Liver (tissue), 9 donors: ENCODE measurements around the gene TTYH2. TPM values are rescaled to one million over a fixed set of nuclear protein-coding genes. Genes with fewer than 3 reads are reported as not detected.

Experiments
- DNase-seq: peaks from one replicate; pipeline ENCODE4 v3.0.0-alpha.2; 2017; ENCODE audit warnings: low spot score
- H3K27ac ChIP-seq, 2 donors: one replicate each; pipeline ENCODE4 v1.7.0; 2013; ENCODE audit warnings: inconsistent platforms in 2 of 2, low read length in 2 of 2, control low read depth in 1 of 2, low read depth in 1 of 2, mild to moderate bottlenecking in 1 of 2
- H3K27me3 ChIP-seq, 4 donors: one replicate each; pipeline versions ENCODE4 v1.6.1 to v1.7.0; 2013; ENCODE audit warnings: low read length in 3 of 4, inconsistent platforms in 1 of 4, mild to moderate bottlenecking in 1 of 4, moderate library complexity in 1 of 4; ENCODE audit not compliant: control insufficient read depth in 4 of 4, insufficient read depth in 4 of 4
- H3K36me3 ChIP-seq, 4 donors: one replicate each; pipeline versions ENCODE4 v1.6.1 to v1.7.0; 2013; ENCODE audit warnings: low read length in 3 of 4, mild to moderate bottlenecking in 3 of 4, low read depth in 1 of 4, moderate library complexity in 1 of 4; ENCODE audit not compliant: control insufficient read depth in 4 of 4, insufficient read depth in 3 of 4
- H3K4me1 ChIP-seq, 4 donors: one replicate each; pipeline versions ENCODE4 v1.6.1 to v1.7.0; 2013; ENCODE audit warnings: low read length in 3 of 4, mild to moderate bottlenecking in 3 of 4, moderate library complexity in 1 of 4; ENCODE audit not compliant: control insufficient read depth in 4 of 4, insufficient read depth in 4 of 4
- H3K4me3 ChIP-seq, 3 donors: one replicate each; pipeline versions ENCODE4 v1.6.1 to v1.7.0; 2013; ENCODE audit warnings: low read length in 3 of 3, control low read depth in 1 of 3, low read depth in 1 of 3, mild to moderate bottlenecking in 1 of 3
- H3K9ac ChIP-seq, 2 donors: one replicate each; pipeline ENCODE4 v1.7.0; 2013; ENCODE audit warnings: low read length in 2 of 2, mild to moderate bottlenecking in 2 of 2, moderate library complexity in 2 of 2, control low read depth in 1 of 2, low read depth in 1 of 2
- H3K9me3 ChIP-seq, 4 donors: one replicate each; pipeline versions ENCODE4 v1.6.1 to v1.7.0; 2013; ENCODE audit warnings: low read length in 3 of 4; ENCODE audit not compliant: control insufficient read depth in 4 of 4
- ATF3 ChIP-seq: IDR thresholded peaks from 2 replicates; pipeline ENCODE4 v1.6.1; 2016; ENCODE audit warnings: antibody characterized with exemption
- CTCF ChIP-seq: fragments of 150-350 bp; IDR thresholded peaks from 2 replicates; pipeline ENCODE4 v1.5.1; 2017; ENCODE audit warnings: improper control_type of control experiment, low read depth, low read length; ENCODE audit not compliant: missing input control
- EGR1 ChIP-seq, 2 donors: IDR thresholded peaks; 2 replicates each; pipeline ENCODE4 v1.6.1; 2016 to 2018; ENCODE audit warnings: antibody characterized with exemption in 2 of 2, low read depth in 2 of 2
- FOXA1 ChIP-seq: IDR thresholded peaks from 2 replicates; pipeline ENCODE4 v1.6.1; 2016; ENCODE audit warnings: antibody characterized with exemption
- FOXA2 ChIP-seq: IDR thresholded peaks from 2 replicates; pipeline ENCODE4 v1.6.1; 2016; ENCODE audit warnings: antibody characterized with exemption
- GABPA ChIP-seq, 2 donors: IDR thresholded peaks in 1 of 2; conservative IDR thresholded peaks in 1 of 2; 2 replicates each; pipeline ENCODE4 v1.6.1; 2016; ENCODE audit warnings: antibody characterized with exemption in 2 of 2, mild to moderate bottlenecking in 1 of 2, moderate library complexity in 1 of 2
- HNF4A ChIP-seq, 2 donors: conservative IDR thresholded peaks; 2 replicates each; pipeline ENCODE4 v1.6.1; 2016; ENCODE audit warnings: antibody characterized with exemption in 2 of 2, mild to moderate bottlenecking in 2 of 2
- HNF4G ChIP-seq: IDR thresholded peaks from 2 replicates; pipeline ENCODE4 v1.6.1; 2016; ENCODE audit warnings: antibody characterized with exemption
- JUND ChIP-seq, 2 donors: IDR thresholded peaks; 2 replicates each; pipeline ENCODE4 v1.6.1; 2016; ENCODE audit warnings: antibody characterized with exemption in 2 of 2
- MAX ChIP-seq: IDR thresholded peaks from 2 replicates; pipeline ENCODE4 v1.6.1; 2016; ENCODE audit warnings: antibody characterized with exemption
- NR2F2 ChIP-seq: IDR thresholded peaks from 2 replicates; pipeline ENCODE4 v1.6.1; 2016; ENCODE audit warnings: antibody characterized with exemption
- RAD21 ChIP-seq, 2 donors: IDR thresholded peaks; 2 replicates each; pipeline ENCODE4 v1.6.1; 2016; ENCODE audit warnings: antibody characterized with exemption in 2 of 2, mild to moderate bottlenecking in 2 of 2
- REST ChIP-seq: IDR thresholded peaks from 2 replicates; pipeline ENCODE4 v1.6.1; 2016; ENCODE audit warnings: antibody characterized with exemption, mild to moderate bottlenecking
- RXRA ChIP-seq, 2 donors: IDR thresholded peaks; 2 replicates each; pipeline ENCODE4 v1.6.1; 2017 to 2018; ENCODE audit warnings: antibody characterized with exemption in 2 of 2, mild to moderate bottlenecking in 1 of 2
- SP1 ChIP-seq: IDR thresholded peaks from 2 replicates; pipeline ENCODE4 v1.6.1; 2018; ENCODE audit warnings: antibody characterized with exemption, mild to moderate bottlenecking
- TAF1 ChIP-seq: conservative IDR thresholded peaks from 2 replicates; pipeline ENCODE4 v1.6.1; 2016; ENCODE audit warnings: antibody characterized with exemption, mild to moderate bottlenecking
- YY1 ChIP-seq: IDR thresholded peaks from 2 replicates; pipeline ENCODE4 v1.6.1; 2016; ENCODE audit warnings: antibody characterized with exemption, mild to moderate bottlenecking
- ZBTB33 ChIP-seq: IDR thresholded peaks from 2 replicates; pipeline ENCODE4 v1.6.1; 2016; ENCODE audit warnings: antibody characterized with exemption
- WGBS: extraction: QIAGEN DNeasy Blood & Tissue Kit; methylation state at CpG from one replicate; pipeline ENCODE4 v1.1.7; 2013; 5-methylcytosine and 5-hydroxymethylcytosine counted together
- polyA plus RNA-seq, 2 donors: library from polyadenylated mRNA; stranded (reverse) in 1 of 2; unstranded in 1 of 2; fragments of 200-250 nt in 1 of 2; fragments of >200 nt in 1 of 2; fragmentation: Nextera tagmentation in 1 of 2; extraction: Ambion mirVana in 1 of 2; gene quantifications; one replicate each; pipeline versions ENCODE4 v1.2.1 to v1.2.3, GENCODE V29; 2013 to 2015
- total RNA-seq, 2 donors: library from RNA; depleted of rRNA; stranded (reverse); fragments of >200 nt; gene quantifications; one replicate each; pipeline ENCODE4 v1.2.3, GENCODE V29; 2014
- donor health status: healthy.
- donor health status: healthy.
- donor health status: healthy.
- donor health status: healthy.
- donor health status: healthy.

Gene TTYH2
- total and polyA plus RNA-seq, 4 donors, result 0.40 to 2.4 (median 0.99) TPM

- Histone ChIP-seq H3K9ac (no peak overlapping the region), H3K4me3 (no peak overlapping the region), H3K27me3 (peaks cover 0 to 3% (median under 1%) of the 10 kb centered on the region in 4 donors), H3K27ac (no peak overlapping the region), H3K4me1 (no peaks in the 10 kb centered on the region), H3K36me3 (no peaks in the 10 kb centered on the region), H3K9me3 (no peaks in the 10 kb centered on the region)
- TF ChIP-seq HNF4A (conservative IDR thresholded peaks at IDR 0.05) (no peak), HNF4G (no peak), RXRA (IDR thresholded peaks at IDR 0.05) (no peak), GABPA (IDR thresholded peaks at IDR 0.05 in 1 of 2, conservative IDR thresholded peaks at IDR 0.05 in 1 of 2) (no peak), REST (no peak), MAX (no peak), ZBTB33 (no peak), SP1 (no peak), ATF3 (no peak), NR2F2 (no peak), TAF1 (no peak), EGR1 (IDR thresholded peaks at IDR 0.05; ENCODE audit: low read depth in 2 of 2) (no peak), CTCF (no peak), RAD21 (IDR thresholded peaks at IDR 0.05) (no peak), JUND (IDR thresholded peaks at IDR 0.05) (no peak), FOXA2 (no peak), FOXA1 (no peak), YY1 (no peak)
- DNase-seq, result no peak
- WGBS, result 81% methylated on average over 17 of the region's 17 CpGs
Measured at GRCh38 chr17:74182041-74182723, 31.2 kb upstream of the TTYH2 start.
